ENCODE data around the gene DENND4A. TPM values are rescaled to one million over a fixed set of nuclear protein-coding genes. Genes with fewer than 3 reads are reported as not detected.

Gene DENND4A
- total and polyA plus RNA-seq, 9 of the 15 experiments (the other 6 are each of a cell fraction or from before 2014, with no cell fraction given): 6.8 to 32.3 (median 19.9) TPM

- TF ChIP-seq, protein P1, sequence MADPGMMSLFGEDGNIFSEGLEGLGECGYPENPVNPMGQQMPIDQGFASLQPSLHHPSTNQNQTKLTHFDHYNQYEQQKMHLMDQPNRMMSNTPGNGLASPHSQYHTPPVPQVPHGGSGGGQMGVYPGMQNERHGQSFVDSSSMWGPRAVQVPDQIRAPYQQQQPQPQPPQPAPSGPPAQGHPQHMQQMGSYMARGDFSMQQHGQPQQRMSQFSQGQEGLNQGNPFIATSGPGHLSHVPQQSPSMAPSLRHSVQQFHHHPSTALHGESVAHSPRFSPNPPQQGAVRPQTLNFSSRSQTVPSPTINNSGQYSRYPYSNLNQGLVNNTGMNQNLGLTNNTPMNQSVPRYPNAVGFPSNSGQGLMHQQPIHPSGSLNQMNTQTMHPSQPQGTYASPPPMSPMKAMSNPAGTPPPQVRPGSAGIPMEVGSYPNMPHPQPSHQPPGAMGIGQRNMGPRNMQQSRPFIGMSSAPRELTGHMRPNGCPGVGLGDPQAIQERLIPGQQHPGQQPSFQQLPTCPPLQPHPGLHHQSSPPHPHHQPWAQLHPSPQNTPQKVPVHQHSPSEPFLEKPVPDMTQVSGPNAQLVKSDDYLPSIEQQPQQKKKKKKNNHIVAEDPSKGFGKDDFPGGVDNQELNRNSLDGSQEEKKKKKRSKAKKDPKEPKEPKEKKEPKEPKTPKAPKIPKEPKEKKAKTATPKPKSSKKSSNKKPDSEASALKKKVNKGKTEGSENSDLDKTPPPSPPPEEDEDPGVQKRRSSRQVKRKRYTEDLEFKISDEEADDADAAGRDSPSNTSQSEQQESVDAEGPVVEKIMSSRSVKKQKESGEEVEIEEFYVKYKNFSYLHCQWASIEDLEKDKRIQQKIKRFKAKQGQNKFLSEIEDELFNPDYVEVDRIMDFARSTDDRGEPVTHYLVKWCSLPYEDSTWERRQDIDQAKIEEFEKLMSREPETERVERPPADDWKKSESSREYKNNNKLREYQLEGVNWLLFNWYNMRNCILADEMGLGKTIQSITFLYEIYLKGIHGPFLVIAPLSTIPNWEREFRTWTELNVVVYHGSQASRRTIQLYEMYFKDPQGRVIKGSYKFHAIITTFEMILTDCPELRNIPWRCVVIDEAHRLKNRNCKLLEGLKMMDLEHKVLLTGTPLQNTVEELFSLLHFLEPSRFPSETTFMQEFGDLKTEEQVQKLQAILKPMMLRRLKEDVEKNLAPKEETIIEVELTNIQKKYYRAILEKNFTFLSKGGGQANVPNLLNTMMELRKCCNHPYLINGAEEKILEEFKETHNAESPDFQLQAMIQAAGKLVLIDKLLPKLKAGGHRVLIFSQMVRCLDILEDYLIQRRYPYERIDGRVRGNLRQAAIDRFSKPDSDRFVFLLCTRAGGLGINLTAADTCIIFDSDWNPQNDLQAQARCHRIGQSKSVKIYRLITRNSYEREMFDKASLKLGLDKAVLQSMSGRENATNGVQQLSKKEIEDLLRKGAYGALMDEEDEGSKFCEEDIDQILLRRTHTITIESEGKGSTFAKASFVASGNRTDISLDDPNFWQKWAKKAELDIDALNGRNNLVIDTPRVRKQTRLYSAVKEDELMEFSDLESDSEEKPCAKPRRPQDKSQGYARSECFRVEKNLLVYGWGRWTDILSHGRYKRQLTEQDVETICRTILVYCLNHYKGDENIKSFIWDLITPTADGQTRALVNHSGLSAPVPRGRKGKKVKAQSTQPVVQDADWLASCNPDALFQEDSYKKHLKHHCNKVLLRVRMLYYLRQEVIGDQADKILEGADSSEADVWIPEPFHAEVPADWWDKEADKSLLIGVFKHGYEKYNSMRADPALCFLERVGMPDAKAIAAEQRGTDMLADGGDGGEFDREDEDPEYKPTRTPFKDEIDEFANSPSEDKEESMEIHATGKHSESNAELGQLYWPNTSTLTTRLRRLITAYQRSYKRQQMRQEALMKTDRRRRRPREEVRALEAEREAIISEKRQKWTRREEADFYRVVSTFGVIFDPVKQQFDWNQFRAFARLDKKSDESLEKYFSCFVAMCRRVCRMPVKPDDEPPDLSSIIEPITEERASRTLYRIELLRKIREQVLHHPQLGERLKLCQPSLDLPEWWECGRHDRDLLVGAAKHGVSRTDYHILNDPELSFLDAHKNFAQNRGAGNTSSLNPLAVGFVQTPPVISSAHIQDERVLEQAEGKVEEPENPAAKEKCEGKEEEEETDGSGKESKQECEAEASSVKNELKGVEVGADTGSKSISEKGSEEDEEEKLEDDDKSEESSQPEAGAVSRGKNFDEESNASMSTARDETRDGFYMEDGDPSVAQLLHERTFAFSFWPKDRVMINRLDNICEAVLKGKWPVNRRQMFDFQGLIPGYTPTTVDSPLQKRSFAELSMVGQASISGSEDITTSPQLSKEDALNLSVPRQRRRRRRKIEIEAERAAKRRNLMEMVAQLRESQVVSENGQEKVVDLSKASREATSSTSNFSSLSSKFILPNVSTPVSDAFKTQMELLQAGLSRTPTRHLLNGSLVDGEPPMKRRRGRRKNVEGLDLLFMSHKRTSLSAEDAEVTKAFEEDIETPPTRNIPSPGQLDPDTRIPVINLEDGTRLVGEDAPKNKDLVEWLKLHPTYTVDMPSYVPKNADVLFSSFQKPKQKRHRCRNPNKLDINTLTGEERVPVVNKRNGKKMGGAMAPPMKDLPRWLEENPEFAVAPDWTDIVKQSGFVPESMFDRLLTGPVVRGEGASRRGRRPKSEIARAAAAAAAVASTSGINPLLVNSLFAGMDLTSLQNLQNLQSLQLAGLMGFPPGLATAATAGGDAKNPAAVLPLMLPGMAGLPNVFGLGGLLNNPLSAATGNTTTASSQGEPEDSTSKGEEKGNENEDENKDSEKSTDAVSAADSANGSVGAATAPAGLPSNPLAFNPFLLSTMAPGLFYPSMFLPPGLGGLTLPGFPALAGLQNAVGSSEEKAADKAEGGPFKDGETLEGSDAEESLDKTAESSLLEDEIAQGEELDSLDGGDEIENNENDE (IDR thresholded peaks at IDR 0.05; ENCODE audit: low read depth, low read length): no peak
- TF ChIP-seq HDAC6 (IDR thresholded peaks at IDR 0.05; ENCODE audit: low read depth, low read length): no peak
- TF ChIP-seq NR3C1 (CRISPR knock-in tag; IDR thresholded peaks at IDR 0.05): no peak
- TF ChIP-seq ARID3B (CRISPR knock-in tag; IDR thresholded peaks at IDR 0.05; ENCODE audit: borderline replicate concordance): no peak
These were observed 170.5 kb downstream of the DENND4A start, which contains the start of gene SLC24A1 (continued) for GRCh38 chr15:65621638-65622037.
